OCI-LY1 (cell line): ENCODE results near the gene FST.

Experiments used
- EZH2 ChIP-seq: fragments of 200-600 bp; sonication (generic), shearing (Covaris generic); IDR thresholded peaks from 2 replicates; pipeline ENCODE4 v1.8.0; 2017; ENCODE audit warnings: borderline replicate concordance, mixed run types, mild to moderate bottlenecking, antibody characterized with exemption, low read length, moderate library complexity, mixed read lengths
- TF ChIP-seq, protein P1 (sequence below): fragments of 200-600 bp; sonication (generic), shearing (Covaris generic); IDR thresholded peaks from 2 replicates; pipeline ENCODE4 v1.5.1; 2017; ENCODE audit warnings: mild to moderate bottlenecking, antibody characterized with exemption, low read length, moderate library complexity, mixed read lengths

DNA sequence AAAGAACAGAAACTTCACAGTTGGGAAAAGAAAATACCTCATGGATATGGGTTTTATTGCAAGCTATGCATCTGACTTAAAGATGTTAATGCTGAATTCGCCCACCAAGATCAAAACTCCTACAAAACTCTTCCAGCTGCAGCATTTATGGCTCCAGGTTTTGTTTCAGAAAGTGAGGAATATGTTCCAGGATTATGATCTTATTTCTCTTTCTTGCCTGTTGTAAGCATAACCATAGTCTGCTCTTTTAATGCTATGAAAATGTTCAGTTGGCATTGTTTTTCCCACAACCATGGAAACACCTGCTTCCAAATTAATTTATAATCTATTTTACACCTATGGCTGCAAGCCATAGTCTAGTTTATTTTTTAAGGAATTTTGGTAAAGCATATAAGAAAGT, 34.9 kb upstream of the FST start:
- no peak for TF ChIP-seq EZH2
- TF ChIP-seq, protein P1, sequence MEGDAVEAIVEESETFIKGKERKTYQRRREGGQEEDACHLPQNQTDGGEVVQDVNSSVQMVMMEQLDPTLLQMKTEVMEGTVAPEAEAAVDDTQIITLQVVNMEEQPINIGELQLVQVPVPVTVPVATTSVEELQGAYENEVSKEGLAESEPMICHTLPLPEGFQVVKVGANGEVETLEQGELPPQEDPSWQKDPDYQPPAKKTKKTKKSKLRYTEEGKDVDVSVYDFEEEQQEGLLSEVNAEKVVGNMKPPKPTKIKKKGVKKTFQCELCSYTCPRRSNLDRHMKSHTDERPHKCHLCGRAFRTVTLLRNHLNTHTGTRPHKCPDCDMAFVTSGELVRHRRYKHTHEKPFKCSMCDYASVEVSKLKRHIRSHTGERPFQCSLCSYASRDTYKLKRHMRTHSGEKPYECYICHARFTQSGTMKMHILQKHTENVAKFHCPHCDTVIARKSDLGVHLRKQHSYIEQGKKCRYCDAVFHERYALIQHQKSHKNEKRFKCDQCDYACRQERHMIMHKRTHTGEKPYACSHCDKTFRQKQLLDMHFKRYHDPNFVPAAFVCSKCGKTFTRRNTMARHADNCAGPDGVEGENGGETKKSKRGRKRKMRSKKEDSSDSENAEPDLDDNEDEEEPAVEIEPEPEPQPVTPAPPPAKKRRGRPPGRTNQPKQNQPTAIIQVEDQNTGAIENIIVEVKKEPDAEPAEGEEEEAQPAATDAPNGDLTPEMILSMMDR, result no peak
